H7 (cell line): ENCODE data around the gene PDCD2. TPM values are rescaled to one million over a fixed set of nuclear protein-coding genes. Genes with fewer than 3 reads are reported as not detected.
"Not testable (repeated sequence)": the region's sequence is repeated elsewhere in the genome, so short reads cannot be mapped to it uniquely, and the experiment has no call there.

Experiments
- DNase-seq: peaks from one replicate; pipeline ENCODE4 v3.0.0; 2012
- H3K27me3 ChIP-seq: 2 replicates; pipeline ENCODE4 v1.6.0; 2011; ENCODE audit warnings: mild to moderate bottlenecking, low read length; ENCODE audit not compliant: control insufficient read depth, insufficient read depth
- H3K36me3 ChIP-seq: replicated peaks from 2 replicates; pipeline ENCODE4 v1.5.1; 2011; ENCODE audit warnings: low read length; ENCODE audit not compliant: control insufficient read depth, insufficient read depth
- H3K4me3 ChIP-seq: 2 replicates; pipeline ENCODE4 v1.5.1; 2011; ENCODE audit warnings: low read depth, mild to moderate bottlenecking, control low read depth, low read length, moderate library complexity; ENCODE audit not compliant: insufficient read depth
- total RNA-seq: library from RNA; depleted of rRNA; stranded (reverse); fragments of >200 nt; shearing (Covaris generic); gene quantifications from 2 replicates; pipeline ENCODE4 v1.2.3, GENCODE V29; 2014; rRNA removed

The PDCD2 gene
- total RNA-seq, 1 experiment from 2014 or later, result 93.7 TPM

DNA sequence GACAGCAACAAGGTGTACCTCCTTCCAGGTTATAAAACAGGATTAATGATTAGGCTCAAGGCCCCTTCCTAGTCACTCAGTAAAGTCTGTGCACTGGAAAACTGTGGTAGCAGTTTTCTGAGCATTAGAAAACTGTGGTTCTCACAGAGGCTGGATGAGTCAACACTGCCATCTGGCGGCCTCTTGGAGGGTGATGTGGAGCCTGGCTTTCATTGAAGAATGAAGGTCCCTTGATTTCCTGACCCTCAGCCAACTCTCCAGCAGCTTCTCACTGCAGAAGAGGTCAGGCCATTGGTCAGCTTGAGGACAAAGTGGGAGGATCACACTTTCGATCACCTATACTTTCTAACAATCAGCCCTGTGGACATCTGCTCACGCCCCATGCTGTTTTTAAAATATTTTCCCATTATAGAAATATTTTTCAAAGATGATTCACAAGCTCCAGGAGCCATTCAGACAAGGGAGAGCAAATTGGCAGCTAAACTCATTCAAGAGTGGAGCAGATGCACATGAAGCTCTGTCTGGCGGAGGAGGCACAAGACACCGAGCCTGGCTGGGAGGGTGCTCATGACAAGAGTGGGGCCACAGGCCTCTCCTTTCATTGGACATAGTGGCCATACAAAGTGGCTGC, 54.5 kb downstream of the PDCD2 start:
- H3K27me3 ChIP-seq, result no peaks in the 10 kb centered on the region
- peaks cover 6% of the 10 kb centered on the region for H3K36me3 ChIP-seq
- peak; percentile 71 for DNase-seq
- no peak overlapping the region for H3K4me3 ChIP-seq

DNA sequence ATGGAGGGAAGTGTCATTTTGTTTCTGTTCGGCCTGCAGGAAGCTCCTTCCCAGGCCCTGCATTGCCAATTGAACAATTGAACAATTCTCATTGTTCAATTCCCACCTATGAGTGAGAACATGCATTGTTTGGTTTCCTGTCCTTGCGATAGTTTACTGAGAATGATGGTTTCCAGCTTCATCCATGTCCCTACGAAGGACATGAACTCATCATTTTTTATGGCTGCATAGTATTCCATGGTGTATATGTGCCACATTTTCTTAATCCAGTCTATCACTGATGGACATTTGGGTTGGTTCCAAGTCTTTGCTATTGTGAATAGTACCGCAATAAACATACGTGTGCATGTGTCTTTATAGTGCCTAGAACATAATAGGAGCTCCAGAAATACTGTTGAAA, 56.4 kb downstream of the PDCD2 start:
- not testable (repeated sequence) for H3K36me3 ChIP-seq, DNase-seq, H3K4me3 ChIP-seq, H3K27me3 ChIP-seq

- no peaks in the 10 kb centered on the region for H3K27me3 ChIP-seq
- DNase-seq, result no peak
- no peaks in the 10 kb centered on the region for H3K36me3 ChIP-seq
- no peak overlapping the region for H3K4me3 ChIP-seq
Observed at GRCh38 chr6:170525795-170526194, 58.6 kb downstream of the PDCD2 start.

Other genes with a start within 250 kb of the PDCD2 start
- 437 and 450 TPM in 2 replicates for gene PSMB1, start 31.3 kb downstream of the PDCD2 start, total RNA-seq
- gene TBP, start 30.3 kb downstream of the PDCD2 start, total RNA-seq, result 20.8 and 23.4 TPM in 2 replicates